Immature natural killer cell (primary cell): Measurements from ENCODE around the gene CHAC2. TPM values are rescaled to one million over a fixed set of nuclear protein-coding genes. Genes with fewer than 3 reads are reported as not detected.
"Not testable (repeated sequence)": the region's sequence is repeated elsewhere in the genome, so short reads cannot be mapped to it uniquely, and the experiment has no call there.

Experiments
- DNase-seq, 3 donors: peaks; one replicate each; pipeline ENCODE4 v3.0.0; 2022; ENCODE audit warnings: mixed read lengths in 1 of 3
- H3K27ac Mint-ChIP-seq, 6 donors: one replicate each; pipeline ENCODE4 v1.8.0; 2020; ENCODE audit warnings: mixed read lengths in 6 of 6, mild to moderate bottlenecking in 5 of 6, inconsistent platforms in 4 of 6, moderate library complexity in 3 of 6
- H3K27me3 Mint-ChIP-seq, 3 donors: one replicate each; pipeline ENCODE4 v1.8.0; 2020 to 2021; ENCODE audit warnings: low read depth in 3 of 3, mild to moderate bottlenecking in 3 of 3, mixed read lengths in 3 of 3, moderate library complexity in 3 of 3, inconsistent platforms in 1 of 3
- H3K36me3 Mint-ChIP-seq, 3 donors: one replicate each; pipeline ENCODE4 v1.8.0; 2020; ENCODE audit warnings: mixed read lengths in 3 of 3, inconsistent platforms in 2 of 3, mild to moderate bottlenecking in 2 of 3
- H3K4me1 Mint-ChIP-seq, 2 donors: one replicate each; pipeline ENCODE4 v1.8.0; 2020; ENCODE audit warnings: inconsistent platforms in 2 of 2, mild to moderate bottlenecking in 2 of 2, mixed read lengths in 2 of 2, moderate library complexity in 1 of 2
- H3K4me3 Mint-ChIP-seq, 5 donors: one replicate each; pipeline ENCODE4 v1.8.0; 2020; ENCODE audit warnings: mild to moderate bottlenecking in 5 of 5, mixed read lengths in 5 of 5, inconsistent platforms in 3 of 5, moderate library complexity in 3 of 5
- H3K9me3 Mint-ChIP-seq, 6 donors: one replicate each; pipeline ENCODE4 v1.8.0; 2020; ENCODE audit warnings: mild to moderate bottlenecking in 6 of 6, mixed read lengths in 6 of 6, inconsistent platforms in 4 of 6, moderate library complexity in 3 of 6
- polyA plus RNA-seq, 3 donors: library from polyadenylated mRNA; unstranded; fragments of 300-500 nt; fragmentation: Illumina TruSeq; gene quantifications; one replicate each; pipeline ENCODE4 v1.2.3, GENCODE V29; 2021

Gene CHAC2
- polyA plus RNA-seq, result 1 to 10 TPM; 2.3 to 4.3 (median 3.0) TPM

- Mint-ChIP-seq H3K4me3 (peak within 1 kb of the TSS; percentile 87 to 95 (median 93)), H3K9me3 (no peaks in the 10 kb centered on the region), H3K27me3 (peaks cover 0 to 3% (median 0%) of the 10 kb centered on the region in 3 donors), H3K36me3 (peaks cover 0 to 3% (median 0%) of the 10 kb centered on the region in 3 donors), H3K4me1 (peaks cover 15 to 26% of the 10 kb centered on the region in 2 donors), H3K27ac (peak within 1 kb of the TSS; percentile 73 to 96 (median 94))
- peak; percentile 80 to 85 (median 82) for DNase-seq
These were observed at the start of gene CHAC2 for GRCh38 chr2:53767405-53768241. Gene CHAC2 (plus strand): TSS chr2:53767804. CDS start chr2:53767887, 83 bp downstream.

DNA sequence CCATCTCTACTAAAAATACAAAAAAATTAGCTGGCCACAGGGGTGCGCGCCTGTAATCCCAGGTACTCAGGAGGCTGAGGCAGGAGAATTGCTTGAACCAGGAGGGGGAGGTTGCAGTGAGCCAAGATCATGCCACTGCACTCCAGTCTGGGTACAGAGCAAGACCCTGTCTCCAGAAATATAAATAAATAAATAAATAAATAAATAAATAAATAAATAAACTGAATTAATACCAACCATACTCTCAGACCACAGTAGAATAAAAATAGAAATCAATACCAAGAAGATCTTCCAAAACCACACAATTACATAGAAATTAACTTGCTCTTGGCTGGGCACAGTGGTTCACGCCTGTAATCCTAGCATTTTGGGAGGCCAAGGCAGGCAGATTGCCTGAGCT is 46.7 kb upstream of the CHAC2 start:
- H3K4me1 Mint-ChIP-seq, result peaks cover 15 to 36% of the 10 kb centered on the region in 2 donors
- not testable (repeated sequence) for DNase-seq, H3K9me3 Mint-ChIP-seq, H3K27me3 Mint-ChIP-seq, H3K27ac Mint-ChIP-seq, H3K4me3 Mint-ChIP-seq
- H3K36me3 Mint-ChIP-seq, result peaks cover 11 to 37% (median 19%) of the 10 kb centered on the region in 3 donors

GRCh38 chr2:53724536-53724935 is 43.1 kb upstream of the CHAC2 start:
- Mint-ChIP-seq H3K27ac (peak overlapping the region in 2 of 6 donors; percentile 25 to 51), H3K4me3 (no peak overlapping the region), H3K9me3 (peaks cover 0 to 2% (median 0%) of the 10 kb centered on the region in 6 donors), H3K27me3 (no peaks in the 10 kb centered on the region), H3K36me3 (peaks cover 8 to 39% (median 20%) of the 10 kb centered on the region in 3 donors), H3K4me1 (peaks cover 15 to 36% of the 10 kb centered on the region in 2 donors)
- no peak for DNase-seq

DNA sequence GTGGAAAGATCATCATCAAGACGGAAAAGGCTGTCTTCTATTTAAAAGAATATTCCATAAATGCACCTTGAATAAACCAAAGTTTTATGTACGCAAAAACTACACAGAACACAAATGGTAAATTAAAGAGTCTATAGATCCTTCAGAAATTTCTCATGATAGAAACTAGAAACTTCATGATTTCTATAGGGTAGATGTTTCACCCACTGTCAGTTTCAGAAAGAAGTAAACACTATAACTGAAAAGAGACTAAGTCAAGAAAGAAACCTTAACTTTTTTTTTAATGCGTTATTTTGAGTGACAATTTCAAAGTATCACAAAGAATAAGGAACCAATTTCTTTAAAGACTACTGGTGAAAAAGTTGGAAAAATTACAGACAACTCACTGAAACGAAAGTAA is 41.9 kb upstream of the CHAC2 start:
- Mint-ChIP-seq H3K27ac (no peak overlapping the region), H3K4me3 (no peak overlapping the region), H3K9me3 (peaks cover 0 to 2% (median 0%) of the 10 kb centered on the region in 6 donors), H3K36me3 (peaks cover 7 to 34% (median 27%) of the 10 kb centered on the region in 3 donors), H3K4me1 (peaks cover 15 to 30% of the 10 kb centered on the region in 2 donors), H3K27me3 (no peaks in the 10 kb centered on the region)
- no peak for DNase-seq

- Mint-ChIP-seq H3K27ac (peak overlapping the region in 1 of 6 donors; percentile 29), H3K4me1 (peaks cover 10 to 21% of the 10 kb centered on the region in 2 donors), H3K27me3 (peaks cover 0 to 1% (median 0%) of the 10 kb centered on the region in 3 donors), H3K4me3 (no peak overlapping the region), H3K9me3 (peaks cover 0 to 2% (median 0%) of the 10 kb centered on the region in 6 donors), H3K36me3 (peaks cover 7 to 27% (median 21%) of the 10 kb centered on the region in 3 donors)
- no peak for DNase-seq
These were observed 39.7 kb upstream of the CHAC2 start for GRCh38 chr2:53727921-53728320.

- Mint-ChIP-seq H3K27me3 (peaks cover 0 to 2% (median 2%) of the 10 kb centered on the region in 3 donors), H3K27ac (no peak overlapping the region), H3K9me3 (peaks cover 0 to 2% (median 0%) of the 10 kb centered on the region in 6 donors), H3K4me3 (no peak overlapping the region), H3K4me1 (peaks cover 4 to 13% of the 10 kb centered on the region in 2 donors), H3K36me3 (peaks cover 9 to 24% (median 24%) of the 10 kb centered on the region in 3 donors)
- no peak for DNase-seq
These were observed 38.4 kb upstream of the CHAC2 start for GRCh38 chr2:53729143-53729762.

DNA sequence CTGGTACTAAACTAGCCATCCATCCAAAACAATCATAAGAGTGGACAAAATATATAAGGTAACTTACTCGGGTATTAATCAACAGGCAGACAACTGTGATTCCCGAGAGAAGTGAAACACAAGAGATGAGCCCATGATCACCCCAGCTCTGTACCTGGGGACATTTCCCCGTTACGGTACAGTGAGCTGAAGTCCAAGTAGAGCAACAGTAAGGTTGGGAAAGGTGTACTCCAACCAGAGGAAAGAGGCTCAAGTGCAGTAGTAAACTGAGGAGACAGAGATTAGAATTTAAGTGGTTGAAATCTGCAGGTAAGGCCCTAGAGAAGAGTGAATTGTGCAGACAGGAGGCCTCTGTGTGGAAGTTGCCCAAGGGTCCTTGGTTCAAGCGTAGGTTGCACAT is 30.5 kb upstream of the CHAC2 start:
- H3K27ac Mint-ChIP-seq, result no peak overlapping the region
- peaks cover 7 to 12% (median 12%) of the 10 kb centered on the region in 3 donors for H3K36me3 Mint-ChIP-seq
- H3K27me3 Mint-ChIP-seq, result peaks cover 0 to 2% (median 2%) of the 10 kb centered on the region in 3 donors
- H3K4me1 Mint-ChIP-seq, result peaks cover 6 to 15% of the 10 kb centered on the region in 2 donors
- H3K9me3 Mint-ChIP-seq, result no peaks in the 10 kb centered on the region
- no peak overlapping the region for H3K4me3 Mint-ChIP-seq
- DNase-seq, result no peak

GRCh38 chr2:53739032-53739431 is 28.6 kb upstream of the CHAC2 start:
- H3K27me3 Mint-ChIP-seq, result peaks cover 0 to 2% (median 0%) of the 10 kb centered on the region in 3 donors
- H3K27ac Mint-ChIP-seq, result no peak overlapping the region
- H3K36me3 Mint-ChIP-seq, result peaks cover 6 to 17% (median 16%) of the 10 kb centered on the region in 3 donors
- H3K4me3 Mint-ChIP-seq, result no peak overlapping the region
- peaks cover 6 to 13% of the 10 kb centered on the region in 2 donors for H3K4me1 Mint-ChIP-seq
- DNase-seq, result no peak
- H3K9me3 Mint-ChIP-seq, result no peaks in the 10 kb centered on the region

DNA sequence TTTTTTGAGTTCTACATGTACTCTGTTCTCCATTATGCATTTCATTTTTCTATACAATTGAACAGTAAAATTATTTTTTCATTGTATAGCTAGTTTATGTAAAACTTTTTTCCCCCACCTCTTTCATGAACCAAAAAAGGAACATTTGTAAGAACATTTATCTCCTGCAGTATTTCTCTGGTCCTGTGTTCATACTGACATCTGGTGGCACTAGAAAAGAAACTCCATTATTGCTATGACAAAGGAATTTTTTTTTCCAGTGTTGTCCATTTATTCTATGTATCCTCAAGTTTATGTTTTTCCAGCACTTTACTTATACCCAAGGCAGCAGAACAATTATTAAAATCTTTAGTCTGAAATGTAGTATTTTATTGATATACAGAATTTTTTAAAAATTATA is 27.4 kb upstream of the CHAC2 start:
- no peaks in the 10 kb centered on the region for H3K27me3 Mint-ChIP-seq
- no peak overlapping the region for H3K4me3 Mint-ChIP-seq
- DNase-seq, result no peak
- peaks cover 6 to 8% of the 10 kb centered on the region in 2 donors for H3K4me1 Mint-ChIP-seq
- H3K36me3 Mint-ChIP-seq, result peaks cover 0 to 12% (median 12%) of the 10 kb centered on the region in 3 donors
- H3K27ac Mint-ChIP-seq, result no peak overlapping the region
- no peaks in the 10 kb centered on the region for H3K9me3 Mint-ChIP-seq

DNA sequence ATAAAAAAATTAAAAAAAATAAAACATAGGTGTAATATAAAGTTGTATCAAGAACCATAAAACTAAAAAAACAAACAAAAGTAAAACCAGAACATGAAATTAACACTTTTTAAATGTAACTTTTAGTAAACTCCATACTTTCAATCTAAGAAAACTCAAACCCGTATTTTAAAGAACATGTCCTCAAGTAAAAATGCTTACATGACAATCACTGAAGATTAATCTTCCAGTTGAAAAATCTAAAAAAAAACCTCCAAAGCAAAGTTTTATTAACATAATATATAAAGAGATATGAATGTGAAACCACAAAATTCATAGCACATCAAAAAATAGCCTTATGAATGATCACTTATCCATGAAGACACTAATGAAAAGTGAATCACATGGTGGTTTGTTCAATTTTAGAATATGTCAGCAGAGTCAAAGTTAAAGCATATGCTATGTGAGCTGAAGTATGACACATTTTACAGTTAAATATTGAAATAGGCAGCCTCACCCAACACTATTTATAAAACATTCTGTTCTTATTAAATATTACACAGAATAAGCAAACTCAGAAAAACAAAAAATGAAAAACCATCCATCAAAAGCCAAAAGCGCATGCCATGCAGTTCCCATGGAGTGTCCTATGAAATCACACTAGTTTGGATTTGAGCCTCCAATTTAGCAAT is 23.1 kb upstream of the CHAC2 start:
- Mint-ChIP-seq H3K27ac (no peak overlapping the region), H3K9me3 (no peaks in the 10 kb centered on the region), H3K4me1 (peaks cover 0 to 2% of the 10 kb centered on the region in 2 donors), H3K36me3 (peaks cover 11 to 19% (median 15%) of the 10 kb centered on the region in 3 donors), H3K4me3 (no peak overlapping the region), H3K27me3 (no peaks in the 10 kb centered on the region)
- DNase-seq, result no peak

DNA sequence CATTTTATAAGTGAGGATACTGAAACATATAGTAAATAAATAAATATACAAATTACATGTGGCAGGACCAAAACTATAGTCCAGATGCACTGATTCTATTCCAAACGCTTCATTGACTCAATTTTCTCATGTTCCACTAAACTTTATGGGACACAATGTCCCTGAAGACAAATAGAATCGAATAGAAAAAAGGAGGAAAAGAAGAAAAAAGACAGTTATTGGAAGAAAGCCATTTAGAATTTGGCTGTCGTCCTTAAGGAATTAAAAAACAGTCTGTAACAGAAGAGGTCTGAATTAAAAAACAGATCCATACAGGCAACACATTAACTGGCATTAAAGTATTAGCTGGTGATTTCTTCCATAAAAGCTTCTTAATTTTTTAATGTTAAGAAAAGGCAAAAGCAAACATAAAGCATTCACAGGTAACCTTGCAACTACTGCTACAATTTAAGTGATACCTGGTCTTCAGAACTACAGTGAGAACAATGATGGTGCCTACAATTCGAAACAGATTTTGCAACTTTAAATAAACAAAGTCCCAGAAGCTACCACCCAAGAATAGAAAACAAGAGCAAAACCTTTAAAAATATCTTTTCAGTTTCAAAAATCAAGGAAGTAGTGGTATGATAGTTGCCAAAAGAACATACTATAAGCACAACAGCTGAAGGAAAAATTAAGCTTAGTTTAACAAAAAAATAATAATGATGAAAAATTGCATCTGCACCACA is 17.4 kb upstream of the CHAC2 start:
- Mint-ChIP-seq H3K27ac (no peak overlapping the region), H3K9me3 (no peaks in the 10 kb centered on the region), H3K36me3 (peaks cover 13 to 21% (median 14%) of the 10 kb centered on the region in 3 donors), H3K4me3 (no peak overlapping the region), H3K4me1 (no peaks in the 10 kb centered on the region), H3K27me3 (no peaks in the 10 kb centered on the region)
- DNase-seq, result no peak

DNA sequence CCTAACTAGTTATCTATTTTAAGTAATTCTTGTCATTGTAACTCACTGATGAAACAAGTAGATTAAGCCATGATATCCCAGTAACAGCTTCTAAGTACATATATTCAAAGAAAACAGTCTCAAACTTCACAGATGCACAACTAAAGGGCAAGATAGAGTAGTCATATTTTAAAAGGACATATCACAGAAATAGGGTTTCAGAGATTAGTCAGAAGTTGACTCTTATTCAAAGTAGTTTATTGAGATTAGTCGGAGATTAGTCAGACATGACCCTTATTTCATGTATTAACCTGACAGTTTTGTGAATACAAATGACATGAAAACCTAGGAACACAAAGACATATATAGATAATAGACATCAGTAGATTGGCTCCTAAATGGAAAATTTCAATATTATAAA is 15.9 kb upstream of the CHAC2 start:
- no peak for DNase-seq
- no peaks in the 10 kb centered on the region for H3K27me3 Mint-ChIP-seq
- H3K9me3 Mint-ChIP-seq, result no peaks in the 10 kb centered on the region
- peaks cover 15 to 27% (median 20%) of the 10 kb centered on the region in 3 donors for H3K36me3 Mint-ChIP-seq
- H3K4me3 Mint-ChIP-seq, result no peak overlapping the region
- H3K4me1 Mint-ChIP-seq, result no peaks in the 10 kb centered on the region
- H3K27ac Mint-ChIP-seq, result no peak overlapping the region

DNA sequence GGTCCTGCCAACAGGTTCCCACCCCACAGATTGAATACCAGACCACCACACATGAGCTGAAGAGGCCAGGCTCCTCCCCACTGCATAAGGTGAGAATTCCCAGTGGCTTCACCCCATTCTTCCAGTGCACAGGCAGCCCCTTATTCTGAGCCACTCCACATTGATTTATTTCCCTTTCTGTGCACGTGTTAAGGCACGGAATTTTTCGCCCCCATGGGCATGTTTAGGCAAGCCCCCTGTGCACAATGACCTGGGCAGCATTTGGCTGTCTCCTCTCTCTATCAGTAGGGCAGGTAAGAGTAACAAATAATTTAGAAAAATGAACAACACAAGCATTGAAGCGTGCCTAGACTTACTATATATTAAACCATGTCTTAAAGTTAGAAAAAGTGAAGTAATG is 15.2 kb upstream of the CHAC2 start:
- Mint-ChIP-seq H3K36me3 (peaks cover 18 to 27% (median 19%) of the 10 kb centered on the region in 3 donors), H3K4me1 (no peaks in the 10 kb centered on the region), H3K9me3 (no peaks in the 10 kb centered on the region), H3K27ac (peak overlapping the region in 1 of 6 donors; percentile 32), H3K4me3 (no peak overlapping the region), H3K27me3 (no peaks in the 10 kb centered on the region)
- DNase-seq, result no peak
